ENCODE data around the gene ZMYM1.
"Not testable (repeated sequence)": the region's sequence is repeated elsewhere in the genome, so short reads cannot be mapped to it uniquely, and the experiment has no call there.

ZMYM1 gene

GRCh38 chr1:35136780-35137179, 57.6 kb downstream of the ZMYM1 start:
- Histone ChIP-seq H3K4me2 (ENCODE audit: low read depth, low read length, poor library complexity, severe bottlenecking) (no peak overlapping the region), H3K9ac (ENCODE audit: low read length) (no peak overlapping the region), H4K20me1 (ENCODE audit: low read depth, low read length) (no peaks in the 10 kb centered on the region), H3K36me3 (ENCODE audit: low read length) (no peaks in the 10 kb centered on the region), H3K9me2 (replicated peaks; ENCODE audit: insufficient read depth, low read length) (no peaks in the 10 kb centered on the region), H3K9me3 (ENCODE audit: insufficient read depth, low read length) (no peaks in the 10 kb centered on the region), H3K79me2 (ENCODE audit: insufficient read depth, low read length) (no peaks in the 10 kb centered on the region), H3K27me3 (ENCODE audit: low read length) (no peaks in the 10 kb centered on the region), H3K4me3 (ENCODE audit: insufficient read depth, low read length, poor library complexity, severe bottlenecking) (no peak overlapping the region), H2AFZ (ENCODE audit: low read depth, low read length, severe bottlenecking) (no peak overlapping the region), H3F3A (ENCODE audit: insufficient read depth) (no peaks in the 10 kb centered on the region), H3K27ac (ENCODE audit: low read depth, low read length) (no peak overlapping the region)
- no peak for TF ChIP-seq CTCF (IDR thresholded peaks at IDR 0.05; ENCODE audit: insufficient read depth, low read length, poor library complexity, severe bottlenecking)
- TF ChIP-seq EZH2phosphoT487 (conservative IDR thresholded peaks at IDR 0.05; ENCODE audit: low read length), result no peak

GRCh38 chr1:35137590-35137989, 58.4 kb downstream of the ZMYM1 start:
- not testable (repeated sequence) for H3K9me3 ChIP-seq (ENCODE audit: insufficient read depth, low read length); H3F3A ChIP-seq (ENCODE audit: insufficient read depth); H3K9ac ChIP-seq (ENCODE audit: low read length); H3K9me2 ChIP-seq (replicated peaks; ENCODE audit: insufficient read depth, low read length); H3K27me3 ChIP-seq (ENCODE audit: low read length); H3K4me3 ChIP-seq (ENCODE audit: insufficient read depth, low read length, poor library complexity, severe bottlenecking); H3K4me2 ChIP-seq (ENCODE audit: low read depth, low read length, poor library complexity, severe bottlenecking); H3K79me2 ChIP-seq (ENCODE audit: insufficient read depth, low read length); H4K20me1 ChIP-seq (ENCODE audit: low read depth, low read length); H2AFZ ChIP-seq (ENCODE audit: low read depth, low read length, severe bottlenecking); H3K36me3 ChIP-seq (ENCODE audit: low read length); H3K27ac ChIP-seq (ENCODE audit: low read depth, low read length)

- H3K79me2 ChIP-seq (ENCODE audit: insufficient read depth, low read length); H3K36me3 ChIP-seq (ENCODE audit: low read length); H3K9me2 ChIP-seq (replicated peaks; ENCODE audit: insufficient read depth, low read length); H3K27me3 ChIP-seq (ENCODE audit: low read length); H2AFZ ChIP-seq (ENCODE audit: low read depth, low read length, severe bottlenecking); H3K9ac ChIP-seq (ENCODE audit: low read length); H3K9me3 ChIP-seq (ENCODE audit: insufficient read depth, low read length); H3F3A ChIP-seq (ENCODE audit: insufficient read depth); H3K4me2 ChIP-seq (ENCODE audit: low read depth, low read length, poor library complexity, severe bottlenecking); H3K27ac ChIP-seq (ENCODE audit: low read depth, low read length); H4K20me1 ChIP-seq (ENCODE audit: low read depth, low read length); H3K4me3 ChIP-seq (ENCODE audit: insufficient read depth, low read length, poor library complexity, severe bottlenecking): not testable (repeated sequence)
Observed at GRCh38 chr1:35142294-35142693, 63.1 kb downstream of the ZMYM1 start.

GRCh38 chr1:35142728-35143127, 63.5 kb downstream of the ZMYM1 start:
- not testable (repeated sequence) for H3F3A ChIP-seq (ENCODE audit: insufficient read depth); H3K9ac ChIP-seq (ENCODE audit: low read length)

GRCh38 chr1:35143737-35144508, 64.7 kb downstream of the ZMYM1 start:
- no peak overlapping the region for H2AFZ ChIP-seq (ENCODE audit: low read depth, low read length, severe bottlenecking)
- no peaks in the 10 kb centered on the region for H3K9me2 ChIP-seq (replicated peaks; ENCODE audit: insufficient read depth, low read length)
- no peak overlapping the region for H3K27ac ChIP-seq (ENCODE audit: low read depth, low read length)
- no peaks in the 10 kb centered on the region for H3K27me3 ChIP-seq (ENCODE audit: low read length)
- H3K4me3 ChIP-seq (ENCODE audit: insufficient read depth, low read length, poor library complexity, severe bottlenecking), result no peak overlapping the region
- H3F3A ChIP-seq (ENCODE audit: insufficient read depth), result no peaks in the 10 kb centered on the region
- H3K9me3 ChIP-seq (ENCODE audit: insufficient read depth, low read length), result no peaks in the 10 kb centered on the region
- no peaks in the 10 kb centered on the region for H3K36me3 ChIP-seq (ENCODE audit: low read length)
- no peaks in the 10 kb centered on the region for H4K20me1 ChIP-seq (ENCODE audit: low read depth, low read length)
- no peaks in the 10 kb centered on the region for H3K79me2 ChIP-seq (ENCODE audit: insufficient read depth, low read length)
- no peak for TF ChIP-seq CTCF (IDR thresholded peaks at IDR 0.05; ENCODE audit: insufficient read depth, low read length, poor library complexity, severe bottlenecking)
- TF ChIP-seq EZH2phosphoT487 (conservative IDR thresholded peaks at IDR 0.05; ENCODE audit: low read length), result no peak
- no peak overlapping the region for H3K4me2 ChIP-seq (ENCODE audit: low read depth, low read length, poor library complexity, severe bottlenecking)
- H3K9ac ChIP-seq (ENCODE audit: low read length), result no peak overlapping the region

More at GRCh38 chr1:35142728-35143127, 63.5 kb downstream of the ZMYM1 start:
- H2AFZ ChIP-seq (ENCODE audit: low read depth, low read length, severe bottlenecking); H3K27ac ChIP-seq (ENCODE audit: low read depth, low read length); H3K9me3 ChIP-seq (ENCODE audit: insufficient read depth, low read length); H3K79me2 ChIP-seq (ENCODE audit: insufficient read depth, low read length); H3K27me3 ChIP-seq (ENCODE audit: low read length); H3K4me2 ChIP-seq (ENCODE audit: low read depth, low read length, poor library complexity, severe bottlenecking); H3K4me3 ChIP-seq (ENCODE audit: insufficient read depth, low read length, poor library complexity, severe bottlenecking); H3K9me2 ChIP-seq (replicated peaks; ENCODE audit: insufficient read depth, low read length); H3K36me3 ChIP-seq (ENCODE audit: low read length); H4K20me1 ChIP-seq (ENCODE audit: low read depth, low read length): not testable (repeated sequence)

- H3K4me3 ChIP-seq (ENCODE audit: insufficient read depth, low read length, poor library complexity, severe bottlenecking); H3K27me3 ChIP-seq (ENCODE audit: low read length); H3K9me2 ChIP-seq (replicated peaks; ENCODE audit: insufficient read depth, low read length); H3K9ac ChIP-seq (ENCODE audit: low read length); H3F3A ChIP-seq (ENCODE audit: insufficient read depth); H4K20me1 ChIP-seq (ENCODE audit: low read depth, low read length); H3K9me3 ChIP-seq (ENCODE audit: insufficient read depth, low read length); H3K4me2 ChIP-seq (ENCODE audit: low read depth, low read length, poor library complexity, severe bottlenecking); H3K36me3 ChIP-seq (ENCODE audit: low read length); H2AFZ ChIP-seq (ENCODE audit: low read depth, low read length, severe bottlenecking); H3K79me2 ChIP-seq (ENCODE audit: insufficient read depth, low read length); H3K27ac ChIP-seq (ENCODE audit: low read depth, low read length): not testable (repeated sequence)
Observed at GRCh38 chr1:35145892-35146549, 66.8 kb downstream of the ZMYM1 start.

All from SU-DHL-6 (cell line).